NCI-H69 (cell line): ENCODE results near the gene ALDH1A1.
"Not testable (repeated sequence)": the region's sequence is repeated elsewhere in the genome, so short reads cannot be mapped to it uniquely, and the experiment has no call there.

ENCODE experiments used
- DNase-seq: peaks from one replicate; lab custom pipeline; 2025; lab: John Stamatoyannopoulos, UW

Gene ALDH1A1

GRCh38 chr9:72895122-72895521 is 57.7 kb downstream of the ALDH1A1 start:
- no peak for DNase-seq

GRCh38 chr9:72894342-72894741 is 58.5 kb downstream of the ALDH1A1 start:
- no peak for DNase-seq

DNA sequence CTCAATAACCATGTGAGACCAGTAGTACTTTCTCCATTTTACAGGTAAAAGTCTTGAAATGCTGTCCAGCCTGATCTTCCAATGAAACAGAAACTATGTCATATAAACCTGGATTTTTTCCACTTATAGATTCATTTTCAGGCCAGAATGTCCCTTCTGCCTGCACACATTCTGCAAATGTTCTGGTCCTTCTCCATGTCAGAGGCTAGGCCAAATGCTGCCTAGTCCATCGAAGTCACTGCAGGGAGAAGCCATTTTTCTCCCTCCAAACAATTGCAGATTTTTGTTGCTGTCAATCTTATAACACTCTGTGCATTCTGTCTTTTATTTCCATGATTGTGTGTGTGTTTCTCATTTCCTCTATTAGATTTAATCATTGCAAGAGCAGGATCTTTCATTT is 59.4 kb downstream of the ALDH1A1 start:
- DNase-seq, result no peak

DNA sequence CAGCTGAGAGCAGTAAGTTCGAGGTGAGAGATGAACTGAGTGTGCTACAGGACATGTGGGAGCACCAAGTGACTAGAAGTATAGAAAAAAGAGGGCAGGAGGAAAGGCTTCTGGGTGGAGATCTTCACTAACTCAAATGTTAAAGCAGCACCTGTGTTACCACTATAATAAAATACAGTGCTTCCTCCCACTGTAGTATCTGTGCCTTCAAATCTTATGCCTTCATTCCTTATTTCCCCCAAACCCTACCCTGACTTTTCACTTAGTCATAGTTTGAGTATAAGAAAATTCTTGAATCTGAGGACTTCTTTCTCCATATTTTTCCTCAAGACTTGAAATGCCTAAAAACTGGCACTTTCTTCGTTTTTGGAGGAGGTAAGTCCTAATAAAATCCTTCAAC is 61.8 kb downstream of the ALDH1A1 start:
- DNase-seq, result no peak

GRCh38 chr9:72888943-72889342 is 63.9 kb downstream of the ALDH1A1 start:
- DNase-seq, result peak; percentile 85

DNA sequence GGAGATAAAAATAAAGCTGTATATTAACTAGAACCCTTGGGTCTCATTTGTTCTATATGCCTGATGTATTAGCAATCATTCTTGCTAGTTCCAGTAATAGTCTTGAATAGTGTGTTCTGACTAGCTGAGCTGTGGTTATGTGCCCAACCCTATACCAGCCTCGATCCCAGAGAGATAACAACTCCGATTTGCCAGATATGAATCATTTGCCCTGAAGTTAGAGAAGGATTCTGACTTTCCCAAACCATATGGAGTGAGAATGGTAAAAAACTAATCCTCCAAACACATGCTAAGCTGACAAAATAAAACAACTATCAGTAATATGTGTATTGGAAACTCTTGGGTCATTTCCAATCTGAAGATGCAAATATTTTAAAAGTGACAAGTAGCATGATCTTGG is 64.8 kb downstream of the ALDH1A1 start:
- DNase-seq, result no peak

GRCh38 chr9:72886386-72886785 is 66.5 kb downstream of the ALDH1A1 start:
- no peak for DNase-seq

- DNase-seq, result no peak
Measured at GRCh38 chr9:72884508-72884907, 68.3 kb downstream of the ALDH1A1 start.

DNA sequence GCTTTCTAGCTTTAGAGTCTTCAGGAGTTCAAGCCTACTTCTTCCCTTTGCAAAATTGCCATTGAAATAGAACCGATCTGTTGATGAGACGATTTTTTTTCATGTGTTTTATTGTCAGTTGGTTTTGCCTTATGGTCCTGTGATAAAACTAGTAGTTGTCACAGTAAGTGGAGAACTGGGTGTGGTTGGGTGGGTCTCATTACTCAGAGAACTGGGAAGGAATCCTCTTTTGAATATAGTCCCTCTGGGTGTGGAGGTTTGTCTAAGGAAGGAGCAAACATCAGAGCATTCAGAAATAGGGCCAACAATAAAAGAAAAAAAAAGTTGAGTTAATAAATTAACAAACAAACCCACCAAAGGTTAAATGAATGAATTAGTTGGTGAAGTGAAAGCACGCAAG is 69.0 kb downstream of the ALDH1A1 start:
- no peak for DNase-seq

GRCh38 chr9:72882117-72882775 is 70.6 kb downstream of the ALDH1A1 start:
- DNase-seq, result no peak

DNA sequence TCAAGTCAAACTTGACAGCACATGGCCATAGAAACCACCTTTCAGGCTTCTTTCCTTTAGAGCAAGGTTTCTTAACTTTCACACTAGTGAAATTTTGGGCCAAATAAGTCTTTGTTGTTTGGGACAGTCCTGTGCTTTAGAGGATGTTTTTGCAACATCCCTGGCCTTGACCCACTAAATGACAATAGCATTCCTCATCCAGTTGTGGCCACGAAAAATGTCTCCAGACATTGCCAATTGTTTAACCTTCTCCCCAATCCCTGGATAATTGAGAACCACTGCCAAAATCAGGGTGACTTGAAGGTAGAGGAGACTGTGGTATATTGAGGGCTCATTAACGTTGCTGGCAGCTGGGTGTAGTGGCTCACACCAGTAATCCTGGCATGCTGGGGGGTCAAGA is 72.0 kb downstream of the ALDH1A1 start:
- DNase-seq, result no peak

DNA sequence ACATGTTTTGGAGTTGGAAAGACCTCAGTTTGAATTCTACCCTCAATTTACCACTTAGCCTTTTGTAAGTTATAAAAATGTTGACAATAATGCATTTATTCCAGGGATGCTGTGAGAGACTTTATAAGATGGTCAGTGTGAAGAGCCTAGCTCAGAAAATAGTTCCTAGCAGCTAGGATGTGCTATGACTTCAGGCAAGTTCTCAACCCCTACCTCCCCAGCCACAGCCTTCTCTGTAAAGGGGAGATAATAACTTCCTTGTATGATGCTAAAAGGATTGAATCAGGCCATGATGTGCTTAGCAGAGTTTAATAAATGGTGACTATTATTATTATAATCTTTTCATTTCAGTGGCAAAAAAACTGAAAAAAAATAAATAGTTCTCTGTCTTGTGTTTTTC is 77.6 kb downstream of the ALDH1A1 start:
- no peak for DNase-seq

- peak; percentile 58 for DNase-seq
Measured at GRCh38 chr9:72874344-72874743, 78.5 kb downstream of the ALDH1A1 start.

- no peak for DNase-seq
Measured at GRCh38 chr9:72873456-72873855, 79.4 kb downstream of the ALDH1A1 start.

- peak; percentile 79 for DNase-seq
Measured at GRCh38 chr9:72872718-72873117, 80.1 kb downstream of the ALDH1A1 start.

- DNase-seq, result peak; percentile 68
Measured at GRCh38 chr9:72871685-72872084, 81.2 kb downstream of the ALDH1A1 start.

- peak; percentile 24 for DNase-seq
Measured at GRCh38 chr9:72864327-72864726, 88.5 kb downstream of the ALDH1A1 start.

GRCh38 chr9:72863456-72864094 is 89.3 kb downstream of the ALDH1A1 start:
- DNase-seq, result no peak

GRCh38 chr9:72862788-72863187 is 90.1 kb downstream of the ALDH1A1 start:
- not testable (repeated sequence) for DNase-seq

- peak; percentile 22 for DNase-seq
Measured at GRCh38 chr9:72858089-72858912, 94.6 kb downstream of the ALDH1A1 start.

- peak; percentile 19 for DNase-seq
Measured at GRCh38 chr9:72857624-72857996, 95.2 kb downstream of the ALDH1A1 start.

DNA sequence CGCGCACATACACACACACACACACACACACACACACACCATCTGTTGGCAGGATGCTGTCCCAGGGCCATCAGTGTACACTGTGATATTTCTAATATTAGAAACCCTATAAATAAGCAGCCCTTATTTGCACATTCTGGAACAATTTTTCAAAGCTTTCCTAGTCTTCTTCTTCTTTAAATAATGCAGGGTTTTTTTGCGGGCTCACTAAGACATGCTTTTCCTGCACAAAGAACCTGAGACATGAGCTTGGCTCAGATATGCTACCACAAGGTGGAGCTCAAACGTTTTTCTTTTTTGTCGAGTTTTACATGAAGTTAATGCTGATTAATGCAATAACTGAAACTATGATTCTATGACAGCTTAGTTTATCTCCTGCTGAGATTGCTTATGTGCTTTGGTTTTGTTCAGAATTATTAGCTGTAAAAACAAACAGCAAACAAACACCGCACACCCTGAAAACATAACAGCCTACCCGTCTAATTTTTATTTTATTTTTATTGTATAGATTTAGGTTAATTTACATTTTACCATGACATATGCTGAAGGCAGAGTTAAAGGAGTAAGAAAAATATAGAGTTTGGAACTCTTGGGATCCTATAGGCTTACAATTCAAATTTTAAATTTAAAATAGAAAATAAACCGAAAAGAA is 95.8 kb downstream of the ALDH1A1 start:
- peak; percentile 87 for DNase-seq
